Activated naive CD4-positive, alpha-beta T cell treated with anti-CD3 and anti-CD28 coated beads, Interleukin-2, amount 10 ng/mL, durations not matched to agents 7 days and 5 days (primary cell): ENCODE measurements around the gene SLC12A7.
"Not testable (repeated sequence)": the region's sequence is repeated elsewhere in the genome, so short reads cannot be mapped to it uniquely, and the experiment has no call there.

Source experiments
- CTCF ChIA-PET: fragments of 350-600 bp; sonication (Branson Sonifier 250); formaldehyde crosslinking; loops from one replicate; lab custom pipeline; 2021; ENCODE audit warnings: antibody characterized with exemption; lab: Charles Lee
- DNase-seq: peaks from one replicate; pipeline ENCODE4 v3.0.0-alpha.2; 2020
- H3K27ac Mint-ChIP-seq: one replicate; pipeline ENCODE4 v1.8.0; 2021; ENCODE audit warnings: mild to moderate bottlenecking, moderate library complexity, mixed read lengths
- H3K27me3 Mint-ChIP-seq: one replicate; pipeline ENCODE4 v1.8.0; 2021; ENCODE audit warnings: mild to moderate bottlenecking, mixed read lengths
- H3K36me3 Mint-ChIP-seq: one replicate; pipeline ENCODE4 v1.8.0; 2021; ENCODE audit warnings: mixed read lengths
- H3K4me1 Mint-ChIP-seq: one replicate; pipeline ENCODE4 v1.8.0; 2021; ENCODE audit warnings: mixed read lengths
- H3K4me3 Mint-ChIP-seq: one replicate; pipeline ENCODE4 v1.8.0; 2021; ENCODE audit warnings: mild to moderate bottlenecking, moderate library complexity, mixed read lengths
- H3K9me3 Mint-ChIP-seq: one replicate; pipeline ENCODE4 v1.8.0; 2021; ENCODE audit warnings: mixed read lengths

SLC12A7 gene

GRCh38 chr5:1111727-1112289, at the start of gene SLC12A7:
Gene SLC12A7, minus strand, starts transcription at chr5:1112063. Its CDS starts 72 bp downstream, at chr5:1111991.
- Mint-ChIP-seq H3K27ac (peak within 1 kb of the TSS; percentile 82), H3K36me3 (peaks cover 13% of the 10 kb centered on the region), H3K4me1 (peaks cover 40% of the 10 kb centered on the region), H3K9me3 (no peaks in the 10 kb centered on the region), H3K4me3 (peak within 1 kb of the TSS; percentile 90), H3K27me3 (peaks cover 36% of the 10 kb centered on the region)
- CTCF ChIA-PET: no interaction called here
- peak; percentile 80 for DNase-seq

- CTCF ChIA-PET: interaction anchor here (0.7 to 1.2 kb wide), 2 partner anchors 12 to 226 kb away, joined by 3 to 5 read pairs; no protein-coding TSS in a partner anchor
These were observed 49.4 kb upstream of the SLC12A7 start for GRCh38 chr5:1161108-1161832.

GRCh38 chr5:1159774-1160406, 48.0 kb upstream of the SLC12A7 start:
- CTCF ChIA-PET: no interaction called here
- Mint-ChIP-seq H3K27me3 (peaks cover 75% of the 10 kb centered on the region), H3K9me3 (no peaks in the 10 kb centered on the region), H3K4me3 (no peak overlapping the region), H3K4me1 (no peaks in the 10 kb centered on the region), H3K36me3 (no peaks in the 10 kb centered on the region), H3K27ac (no peak overlapping the region)
- no peak for DNase-seq

More at GRCh38 chr5:1161108-1161832, 49.4 kb upstream of the SLC12A7 start:
- H3K36me3 Mint-ChIP-seq: no peaks in the 10 kb centered on the region
- no peak overlapping the region for H3K4me3 Mint-ChIP-seq
- H3K9me3 Mint-ChIP-seq: no peaks in the 10 kb centered on the region
- no peak overlapping the region for H3K27ac Mint-ChIP-seq
- no peaks in the 10 kb centered on the region for H3K4me1 Mint-ChIP-seq
- DNase-seq: no peak
- H3K27me3 Mint-ChIP-seq: peaks cover 80% of the 10 kb centered on the region

- DNase-seq: no peak
- CTCF ChIA-PET: no interaction called here
- Mint-ChIP-seq H3K27ac (no peak overlapping the region), H3K27me3 (peaks cover 78% of the 10 kb centered on the region), H3K9me3 (no peaks in the 10 kb centered on the region), H3K4me1 (no peaks in the 10 kb centered on the region), H3K36me3 (no peaks in the 10 kb centered on the region), H3K4me3 (no peak overlapping the region)
These were observed 47.4 kb upstream of the SLC12A7 start for GRCh38 chr5:1159341-1159675.

- no peaks in the 10 kb centered on the region for H3K36me3 Mint-ChIP-seq
- no peak overlapping the region for H3K27ac Mint-ChIP-seq
- peaks cover 80% of the 10 kb centered on the region for H3K27me3 Mint-ChIP-seq
- no peak for DNase-seq
- no peaks in the 10 kb centered on the region for H3K9me3 Mint-ChIP-seq
- no peak overlapping the region for H3K4me3 Mint-ChIP-seq
- CTCF ChIA-PET: no interaction called here
- no peaks in the 10 kb centered on the region for H3K4me1 Mint-ChIP-seq
These were observed 46.9 kb upstream of the SLC12A7 start for GRCh38 chr5:1158647-1159340.

GRCh38 chr5:1157461-1157986, 45.7 kb upstream of the SLC12A7 start:
- H3K27me3 Mint-ChIP-seq: peaks cover 83% of the 10 kb centered on the region
- H3K9me3 Mint-ChIP-seq, CTCF ChIA-PET, DNase-seq, H3K36me3 Mint-ChIP-seq, H3K4me3 Mint-ChIP-seq, H3K4me1 Mint-ChIP-seq, H3K27ac Mint-ChIP-seq: not testable (repeated sequence)

- Mint-ChIP-seq H3K27me3 (peaks cover 83% of the 10 kb centered on the region), H3K9me3 (no peaks in the 10 kb centered on the region), H3K27ac (no peak overlapping the region), H3K36me3 (no peaks in the 10 kb centered on the region), H3K4me3 (no peak overlapping the region), H3K4me1 (peaks cover 4% of the 10 kb centered on the region)
- CTCF ChIA-PET: no interaction called here
- DNase-seq: no peak
These were observed 45.0 kb upstream of the SLC12A7 start for GRCh38 chr5:1156754-1157460.

DNA sequence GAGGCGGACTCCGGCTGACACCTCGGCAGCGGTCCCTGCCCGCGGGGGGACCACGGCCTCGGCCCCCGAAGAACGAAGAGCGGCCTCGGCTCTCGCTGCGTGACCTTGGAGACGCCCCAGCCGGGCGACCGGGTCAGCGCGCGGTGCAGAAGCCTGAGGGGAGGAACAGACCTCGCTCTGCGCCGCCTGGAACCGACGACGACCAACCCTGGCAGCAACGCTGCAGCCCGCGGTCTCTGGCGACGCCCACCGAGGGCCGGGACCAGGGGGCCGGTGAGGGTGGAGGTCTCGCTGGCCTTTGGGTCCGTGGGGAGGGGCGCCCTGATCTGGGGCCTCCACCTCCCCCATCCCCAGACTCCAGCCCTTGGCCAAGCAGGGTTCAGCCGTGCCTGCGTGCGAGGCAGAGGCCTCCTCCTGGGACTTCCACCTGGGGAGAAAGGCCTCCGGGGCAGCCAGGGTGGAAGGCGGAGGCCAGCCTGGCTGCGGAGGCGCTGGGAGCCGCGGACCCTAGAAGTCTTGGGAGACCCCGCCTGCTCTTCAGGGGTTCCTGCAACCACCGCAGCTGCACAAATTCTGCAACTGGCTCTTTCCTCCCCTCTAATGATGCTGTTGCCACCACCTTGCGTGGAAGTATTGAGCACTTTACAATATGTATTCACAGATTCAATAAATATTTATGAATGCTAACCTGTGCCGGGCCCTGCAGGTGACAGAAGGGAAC, 44.3 kb upstream of the SLC12A7 start:
- no peak overlapping the region for H3K4me3 Mint-ChIP-seq
- no peaks in the 10 kb centered on the region for H3K36me3 Mint-ChIP-seq
- H3K4me1 Mint-ChIP-seq: peaks cover 4% of the 10 kb centered on the region
- DNase-seq: no peak
- CTCF ChIA-PET: no interaction called here
- no peaks in the 10 kb centered on the region for H3K9me3 Mint-ChIP-seq
- no peak overlapping the region for H3K27ac Mint-ChIP-seq
- H3K27me3 Mint-ChIP-seq: peaks cover 86% of the 10 kb centered on the region

- Mint-ChIP-seq H3K27me3 (peaks cover 88% of the 10 kb centered on the region), H3K4me3 (no peak overlapping the region), H3K4me1 (peaks cover 4% of the 10 kb centered on the region), H3K36me3 (no peaks in the 10 kb centered on the region), H3K27ac (no peak overlapping the region), H3K9me3 (no peaks in the 10 kb centered on the region)
- CTCF ChIA-PET: no interaction called here
- no peak for DNase-seq
These were observed 43.5 kb upstream of the SLC12A7 start for GRCh38 chr5:1155191-1156032.

DNA sequence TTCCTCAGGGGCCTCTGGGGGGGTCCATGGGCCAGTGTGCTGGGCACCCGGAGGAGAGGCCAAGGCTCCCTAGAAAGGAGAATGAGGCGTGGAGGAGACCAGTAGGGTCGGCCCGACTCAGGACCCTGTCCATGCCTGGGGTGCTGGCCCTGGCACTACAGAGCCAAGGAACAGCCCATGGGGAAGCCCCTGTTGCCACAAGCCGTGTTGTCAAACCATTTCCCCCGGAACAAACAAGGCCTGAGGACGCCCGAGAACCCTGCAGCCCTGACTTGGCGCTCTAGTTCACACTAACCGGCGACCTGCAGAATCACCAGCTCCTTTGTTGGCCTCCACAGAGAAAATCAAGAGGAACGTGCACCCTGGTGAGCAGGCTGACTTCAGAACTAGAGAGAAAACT, 41.6 kb upstream of the SLC12A7 start:
- peaks cover 77% of the 10 kb centered on the region for H3K27me3 Mint-ChIP-seq
- no peaks in the 10 kb centered on the region for H3K9me3 Mint-ChIP-seq
- no peak overlapping the region for H3K27ac Mint-ChIP-seq
- no peak overlapping the region for H3K4me3 Mint-ChIP-seq
- DNase-seq: no peak
- no peaks in the 10 kb centered on the region for H3K36me3 Mint-ChIP-seq
- H3K4me1 Mint-ChIP-seq: peaks cover 4% of the 10 kb centered on the region
- CTCF ChIA-PET: no interaction called here

GRCh38 chr5:1152771-1153282, 41.0 kb upstream of the SLC12A7 start:
- no peak for DNase-seq
- CTCF ChIA-PET: interaction anchor here (2.0 kb wide), 1 partner anchor 12 kb away, joined by 10 read pairs; no protein-coding TSS in a partner anchor
- Mint-ChIP-seq H3K36me3 (no peaks in the 10 kb centered on the region), H3K4me3 (no peak overlapping the region), H3K27ac (no peak overlapping the region), H3K4me1 (peaks cover 4% of the 10 kb centered on the region), H3K9me3 (no peaks in the 10 kb centered on the region), H3K27me3 (peaks cover 71% of the 10 kb centered on the region)

DNA sequence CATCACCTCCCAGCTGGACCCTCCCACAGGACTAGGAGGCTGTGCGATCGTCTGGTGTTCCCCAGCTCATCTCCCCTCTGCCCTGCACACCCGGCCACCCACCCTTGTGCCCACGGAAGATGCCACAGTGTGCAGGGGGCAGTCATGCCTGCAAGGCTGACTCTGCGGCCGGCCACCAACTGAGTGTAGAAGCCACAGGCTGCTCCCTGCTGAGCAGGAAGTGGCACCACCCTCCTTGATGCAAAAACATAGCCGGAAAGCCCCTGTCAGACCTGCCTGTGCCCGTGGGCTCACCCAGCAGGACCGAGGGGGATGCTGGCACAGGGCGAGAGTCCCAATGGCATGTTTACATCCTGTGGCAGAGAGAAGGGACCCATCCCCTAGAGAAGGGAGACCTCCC, 40.3 kb upstream of the SLC12A7 start:
- H3K9me3 Mint-ChIP-seq: no peaks in the 10 kb centered on the region
- no peak overlapping the region for H3K4me3 Mint-ChIP-seq
- peaks cover 4% of the 10 kb centered on the region for H3K4me1 Mint-ChIP-seq
- CTCF ChIA-PET: interaction anchor here (2.0 kb wide), 1 partner anchor 12 kb away, joined by 10 read pairs; no protein-coding TSS in a partner anchor
- DNase-seq: no peak
- no peaks in the 10 kb centered on the region for H3K36me3 Mint-ChIP-seq
- peaks cover 64% of the 10 kb centered on the region for H3K27me3 Mint-ChIP-seq
- no peak overlapping the region for H3K27ac Mint-ChIP-seq
